GM18868 (cell line): ENCODE measurements around the gene AFTPH.
A peak's percentile ranks its signal among the peaks of the same experiment; 100 is the strongest.

Experiments used
- ATAC-seq: cut with Tn5 transposase; IDR thresholded peaks from one replicate; pipeline ENCODE4 v1.9.1; 2021; ENCODE audit warnings: mild to moderate bottlenecking, moderate library complexity; ENCODE audit not compliant: unreplicated experiment

AFTPH gene

GRCh38 chr2:64582774-64583340, 58.7 kb downstream of the AFTPH start:
- ATAC-seq = peak; percentile 90

- ATAC-seq = peak; percentile 37
Observed at GRCh38 chr2:64586054-64586453, 61.9 kb downstream of the AFTPH start.

GRCh38 chr2:64586883-64587481, 62.9 kb downstream of the AFTPH start:
- no peak for ATAC-seq

- ATAC-seq = no peak
Observed at GRCh38 chr2:64587561-64587960, 63.4 kb downstream of the AFTPH start.

GRCh38 chr2:64591188-64591587, 67.1 kb downstream of the AFTPH start:
- ATAC-seq = peak; percentile 62

- ATAC-seq = no peak
Observed at GRCh38 chr2:64593035-64593655, 69.0 kb downstream of the AFTPH start.

- no peak for ATAC-seq
Observed at GRCh38 chr2:64594226-64594989, 70.3 kb downstream of the AFTPH start.

- ATAC-seq = no peak
Observed at GRCh38 chr2:64595397-64596176, 71.5 kb downstream of the AFTPH start.

- ATAC-seq = no peak
Observed at GRCh38 chr2:64598226-64598625, 74.1 kb downstream of the AFTPH start.

- no peak for ATAC-seq
Observed at GRCh38 chr2:64599469-64599868, 75.3 kb downstream of the AFTPH start.

GRCh38 chr2:64601034-64601754, 77.1 kb downstream of the AFTPH start:
- ATAC-seq = no peak

GRCh38 chr2:64601785-64602391, 77.8 kb downstream of the AFTPH start:
- no peak for ATAC-seq

- ATAC-seq = no peak
Observed at GRCh38 chr2:64602436-64602835, 78.3 kb downstream of the AFTPH start.

- no peak for ATAC-seq
Observed at GRCh38 chr2:64604155-64604554, 80.0 kb downstream of the AFTPH start.

- no peak for ATAC-seq
Observed at GRCh38 chr2:64605026-64605471, 80.9 kb downstream of the AFTPH start.

GRCh38 chr2:64605991-64606478, 81.9 kb downstream of the AFTPH start:
- ATAC-seq = no peak

- ATAC-seq = peak; percentile 85
Observed at GRCh38 chr2:64606479-64607363, 82.6 kb downstream of the AFTPH start.

GRCh38 chr2:64607381-64608304, 83.5 kb downstream of the AFTPH start:
- no peak for ATAC-seq
